ENCODE data around the gene VMAC. TPM values are rescaled to one million over a fixed set of nuclear protein-coding genes. Genes with fewer than 3 reads are reported as not detected.

Gene VMAC
- total and polyA plus RNA-seq, 2 donors (not counting 1 experiment from before 2014, with no cell fraction given): 27.1 to 27.2 TPM

DNA sequence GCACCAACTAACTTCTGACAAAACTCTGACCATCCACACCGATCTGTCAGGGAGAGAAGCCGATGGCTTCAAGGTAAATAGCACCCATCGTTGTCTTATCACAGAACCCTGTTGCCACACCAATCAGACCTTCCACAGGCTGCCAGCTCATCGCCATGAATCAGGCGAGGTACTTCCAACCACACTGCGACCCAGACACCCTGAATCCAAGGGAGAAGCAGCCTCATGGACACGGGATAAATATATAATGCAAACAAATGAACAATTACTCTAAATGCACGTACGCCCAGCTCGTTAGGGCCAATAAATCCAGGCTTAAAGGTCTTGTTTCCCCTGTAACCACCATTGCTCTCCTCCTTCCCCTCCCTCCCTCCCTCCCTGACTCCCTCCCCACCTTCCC is 52.5 kb downstream of the VMAC start:
- H3K9me3 ChIP-seq (ENCODE audit: control extremely low read depth in 1 of 3, control insufficient read depth in 2 of 3, insufficient read depth in 1 of 3, low read length in 2 of 3): no peaks in the 10 kb centered on the region
- CTCF ChIA-PET: interaction anchor here (1.3 to 4.3 kb wide), 3 partner anchors 11 to 14 kb away, joined by 3 to 22 read pairs (median 8); no protein-coding TSS in a partner anchor
- no peak overlapping the region for H3K4me3 Mint-ChIP-seq
- peaks cover 0 to 9% of the 10 kb centered on the region in 2 experiments for H3K36me3 ChIP-seq (replicated peaks in 1 of 2; ENCODE audit: control extremely low read depth in 1 of 2, control insufficient read depth in 1 of 2, extremely low read depth in 1 of 2, insufficient read depth in 2 of 2, low read length in 1 of 2)
- DNase-seq (no peak), ATAC-seq (ENCODE audit: low read depth) (no peak)
- peaks cover 78% of the 10 kb centered on the region for H3K4me1 Mint-ChIP-seq
- H3K4me3 ChIP-seq (ENCODE audit: control extremely low read depth in 1 of 5, extremely low read depth in 1 of 5, insufficient read depth in 1 of 5, low read depth in 2 of 5, low read length in 4 of 5): no peak overlapping the region
- TF ChIP-seq CTCF (IDR thresholded peaks at IDR 0.05) (no peak), EZH2 (IDR thresholded peaks at IDR 0.05; ENCODE audit: borderline replicate concordance, insufficient read depth, low read depth, low read length, poor library complexity, severe bottlenecking) (no peak)
- POLR2A ChIA-PET: no interaction called here
- H3K4me1 ChIP-seq (ENCODE audit: control insufficient read depth in 2 of 2, insufficient read depth in 2 of 2, low read length in 2 of 2): peaks cover 24 to 30% of the 10 kb centered on the region in 2 donors
- H2AFZ ChIP-seq (ENCODE audit: insufficient read depth, low read depth, low read length, poor library complexity, severe bottlenecking): no peak overlapping the region
- H3K27me3 ChIP-seq (replicated peaks in 1 of 4; ENCODE audit: control extremely low read depth in 1 of 4, control insufficient read depth in 3 of 4, insufficient read depth in 4 of 4, low read length in 3 of 4): no peaks in the 10 kb centered on the region
- intact Hi-C loops (cut with micrococcal nuclease): no loop called here
- no peaks in the 10 kb centered on the region for H3K27me3 Mint-ChIP-seq
- 94% methylated on average over 10 of the region's 10 CpGs for WGBS (ENCODE audit: insufficient coverage)
- no peak overlapping the region for H3K27ac ChIP-seq (ENCODE audit: low read length in 2 of 2)
- H3K9me3 Mint-ChIP-seq (ENCODE audit: insufficient read depth): no peaks in the 10 kb centered on the region
- peaks cover 96% of the 10 kb centered on the region for H4K20me1 ChIP-seq (ENCODE audit: control insufficient read depth, insufficient read depth, low read length, poor library complexity, severe bottlenecking)
- H3K27ac Mint-ChIP-seq: no peak overlapping the region
- no peak overlapping the region for H3K4me2 ChIP-seq (replicated peaks; ENCODE audit: low read depth, low read length, poor library complexity, severe bottlenecking)
- H3K79me2 ChIP-seq (ENCODE audit: control insufficient read depth, insufficient read depth, low read length): peaks cover 99% of the 10 kb centered on the region
- H3K9ac ChIP-seq (ENCODE audit: low read length): no peak overlapping the region

DNA sequence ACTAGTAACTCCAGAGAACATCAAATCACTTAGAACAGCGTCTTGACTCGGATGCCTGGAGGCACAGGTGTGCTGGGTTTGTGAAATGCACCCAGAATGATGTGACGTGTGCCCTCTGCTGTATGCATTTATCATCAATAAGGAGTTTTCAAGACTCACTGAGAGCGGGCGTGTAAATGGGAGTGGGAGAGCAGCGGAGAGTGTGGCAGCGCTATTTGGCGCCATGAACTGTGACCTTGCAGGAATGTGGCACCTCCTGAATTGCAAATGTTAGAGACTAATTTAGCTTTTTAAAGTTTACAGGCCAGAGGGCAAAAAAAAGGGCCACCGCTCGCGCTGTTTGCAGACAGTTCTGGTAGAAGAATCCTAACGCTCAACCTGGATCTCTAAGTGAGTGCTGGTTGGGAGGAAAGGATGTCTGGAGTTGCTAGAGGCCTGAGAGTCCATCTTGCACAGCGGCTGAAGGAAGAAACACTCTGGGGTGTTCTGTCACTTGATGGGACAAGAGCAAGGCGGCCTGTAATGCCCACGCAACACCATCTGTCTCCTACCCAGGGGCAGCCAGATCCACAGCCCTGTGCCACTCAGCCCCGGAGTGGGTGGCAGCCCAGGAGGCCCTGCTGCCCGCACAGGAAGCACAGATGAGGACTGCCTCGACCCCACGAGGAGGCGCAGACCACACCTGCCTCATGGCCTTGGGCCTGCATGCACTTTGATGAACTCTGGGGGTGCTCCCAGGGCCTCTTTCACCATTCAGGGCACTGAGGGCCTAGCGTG is 53.6 kb downstream of the VMAC start:
- H3K9me3 ChIP-seq (ENCODE audit: control extremely low read depth in 1 of 3, control insufficient read depth in 2 of 3, insufficient read depth in 1 of 3, low read length in 2 of 3): no peaks in the 10 kb centered on the region
- no peaks in the 10 kb centered on the region for H3K27me3 ChIP-seq (replicated peaks in 1 of 4; ENCODE audit: control extremely low read depth in 1 of 4, control insufficient read depth in 3 of 4, insufficient read depth in 4 of 4, low read length in 3 of 4)
- no peaks in the 10 kb centered on the region for H3K27me3 Mint-ChIP-seq
- WGBS (ENCODE audit: insufficient coverage): 83% methylated on average over 18 of the region's 21 CpGs
- DNase-seq: no peak
- ChIA-PET CTCF (interaction anchor here (2.1 kb wide), 1 partner anchor 10 kb away, joined by 8 read pairs; no protein-coding TSS in a partner anchor), POLR2A (no interaction called here)
- H3K9ac ChIP-seq (ENCODE audit: low read length): no peak overlapping the region
- no peaks in the 10 kb centered on the region for H3K9me3 Mint-ChIP-seq (ENCODE audit: insufficient read depth)
- no peak overlapping the region for H3K27ac ChIP-seq (ENCODE audit: low read length in 2 of 2)
- H3K36me3 ChIP-seq (replicated peaks in 1 of 2; ENCODE audit: control extremely low read depth in 1 of 2, control insufficient read depth in 1 of 2, extremely low read depth in 1 of 2, insufficient read depth in 2 of 2, low read length in 1 of 2): peaks cover 0 to 9% of the 10 kb centered on the region in 2 experiments
- H3K4me1 Mint-ChIP-seq: peaks cover 78% of the 10 kb centered on the region
- H3K4me3 ChIP-seq (ENCODE audit: control extremely low read depth in 1 of 5, extremely low read depth in 1 of 5, insufficient read depth in 1 of 5, low read depth in 2 of 5, low read length in 4 of 5): no peak overlapping the region
- no peak for TF ChIP-seq CTCF (IDR thresholded peaks at IDR 0.05)
- no peak for TF ChIP-seq EZH2 (IDR thresholded peaks at IDR 0.05; ENCODE audit: borderline replicate concordance, insufficient read depth, low read depth, low read length, poor library complexity, severe bottlenecking)
- no peak overlapping the region for H3K27ac Mint-ChIP-seq
- peaks cover 26 to 32% of the 10 kb centered on the region in 2 donors for H3K4me1 ChIP-seq (ENCODE audit: control insufficient read depth in 2 of 2, insufficient read depth in 2 of 2, low read length in 2 of 2)
- H2AFZ ChIP-seq (ENCODE audit: insufficient read depth, low read depth, low read length, poor library complexity, severe bottlenecking): no peak overlapping the region
- H4K20me1 ChIP-seq (ENCODE audit: control insufficient read depth, insufficient read depth, low read length, poor library complexity, severe bottlenecking): peaks cover 96% of the 10 kb centered on the region
- no peak for ATAC-seq (ENCODE audit: low read depth)
- intact Hi-C loops (cut with micrococcal nuclease): no loop called here
- no peak overlapping the region for H3K4me2 ChIP-seq (replicated peaks; ENCODE audit: low read depth, low read length, poor library complexity, severe bottlenecking)
- no peak overlapping the region for H3K4me3 Mint-ChIP-seq
- peaks cover 99% of the 10 kb centered on the region for H3K79me2 ChIP-seq (ENCODE audit: control insufficient read depth, insufficient read depth, low read length)

Data from B cell (primary cell).